HepG2 (cell line): Measurements from ENCODE around the gene BORCS5. TPM values are rescaled to one million over a fixed set of nuclear protein-coding genes. Genes with fewer than 3 reads are reported as not detected.
"Not testable (repeated sequence)": the region's sequence is repeated elsewhere in the genome, so short reads cannot be mapped to it uniquely, and the experiment has no call there.

Experiments
- ATAC-seq: fragments of 200-7000 bp; cut with Tn5 transposase; 3 replicates; pipeline ENCODE4 v1.9.1; 2020; ENCODE audit warnings: mild to moderate bottlenecking, moderate library complexity
- BruUV-seq: library from RNA; stranded (reverse); fragments of 400-500 nt; replicated peaks from 2 replicates; lab custom pipeline; 2021; lab: Mats Ljungman, UMichigan
- CTCF ChIA-PET: fragments of 300-600 bp; formaldehyde crosslinking; extraction: SDS; loops from one replicate; lab custom pipeline; 2021; ENCODE audit warnings: low total read pairs, inconsistent platforms, low intra/inter-chr PET ratio; lab: Yijun Ruan, JAX
- POLR2A ChIA-PET: fragments of 350-600 bp; sonication (Branson Sonifier 250); formaldehyde crosslinking; loops from one replicate; lab custom pipeline; 2020; ENCODE audit warnings: antibody characterized with exemption, inconsistent platforms; lab: Yijun Ruan, JAX
- DNase-seq: peaks from one replicate; pipeline ENCODE4 v3.0.0-alpha.2; 2015; ENCODE audit warnings: low spot score
- FAIRE-seq: peaks from 3 replicates; lab custom pipeline; 2011; peaks lifted over from hg19 to GRCh38; lab: Jason Lieb, UNC
- H2AFZ ChIP-seq: one replicate; pipeline ENCODE4 v1.6.1; 2011; ENCODE audit warnings: low read length, inconsistent platforms
- H3K27ac ChIP-seq: fragments of 300-600 bp; 3 replicates; pipeline ENCODE4 v1.8.0; 2011; ENCODE audit warnings: mixed run types, mild to moderate bottlenecking, mixed read lengths, low read length, inconsistent platforms; ENCODE audit not compliant: insufficient read depth; ENCODE audit errors: extremely low read length
- H3K27me3 ChIP-seq, 2 experiments: fragments of 200-600 bp in 1 of 2; 2 replicates in 1 of 2; 3 replicates in 1 of 2; pipeline versions ENCODE4 v1.6.0 to v1.8.0; 2011; ENCODE audit warnings: low read length in 2 of 2, mild to moderate bottlenecking in 2 of 2, moderate library complexity in 2 of 2, inconsistent platforms in 1 of 2; ENCODE audit not compliant: insufficient read depth in 2 of 2, control insufficient read depth in 1 of 2
- H3K36me3 ChIP-seq, 2 experiments: fragments of 200-600 bp in 1 of 2; replicated peaks in 1 of 2; 2 replicates in 1 of 2; 3 replicates in 1 of 2; pipeline versions ENCODE4 v1.5.1 to v1.8.0; 2011; ENCODE audit warnings: low read length in 2 of 2, inconsistent platforms in 1 of 2; ENCODE audit not compliant: insufficient read depth in 2 of 2, control insufficient read depth in 1 of 2
- H3K4me1 ChIP-seq: 2 replicates; pipeline ENCODE4 v1.5.1; 2012; ENCODE audit warnings: low read length, inconsistent platforms; ENCODE audit not compliant: insufficient read depth
- H3K4me2 ChIP-seq: 2 replicates; pipeline ENCODE4 v1.6.0; 2011; ENCODE audit warnings: low read depth, low read length, inconsistent platforms
- H3K4me3 ChIP-seq, 3 experiments: fragments of 200-600 bp in 1 of 3; sonication (generic), shearing (Covaris generic) in 1 of 3; replicated peaks in 1 of 3; 2 replicates each; pipeline ENCODE4 v1.5.1; 2011 to 2016; ENCODE audit warnings: low read length in 3 of 3, inconsistent platforms in 2 of 3, low read depth in 2 of 3, mild to moderate bottlenecking in 2 of 3, control low read depth in 1 of 3, mixed read lengths in 1 of 3; ENCODE audit not compliant: insufficient read depth in 1 of 3
- H3K79me2 ChIP-seq: one replicate; pipeline ENCODE4 v1.6.1; 2011; ENCODE audit warnings: low read length, inconsistent platforms; ENCODE audit not compliant: insufficient read depth
- H3K9ac ChIP-seq: 2 replicates; pipeline ENCODE4 v1.6.0; 2011; ENCODE audit warnings: mild to moderate bottlenecking, low read depth, low read length, inconsistent platforms; ENCODE audit not compliant: insufficient read depth
- H3K9me3 ChIP-seq: 2 replicates; pipeline ENCODE4 v1.5.1; 2012; ENCODE audit warnings: mild to moderate bottlenecking, low read length
- H4K20me1 ChIP-seq: 2 replicates; pipeline ENCODE4 v1.6.0; 2011; ENCODE audit warnings: inconsistent platforms, mild to moderate bottlenecking, low read length, moderate library complexity; ENCODE audit not compliant: insufficient read depth
- ARHGAP35 ChIP-seq: sonication (generic); formaldehyde crosslinking; IDR thresholded peaks from 2 replicates; pipeline ENCODE4 v1.9.0; 2022; ENCODE audit warnings: mild to moderate bottlenecking, inconsistent platforms, moderate library complexity, missing genetic modification reagents, borderline replicate concordance
- SNAPC2 ChIP-seq: sonication (generic); formaldehyde crosslinking; IDR thresholded peaks from 2 replicates; pipeline ENCODE4 v1.8.1; 2022; ENCODE audit warnings: mild to moderate bottlenecking, missing genetic modification reagents
- WGBS: methylation state at CpG from one replicate; pipeline ENCODE4 v1.1.6; 2017; ENCODE audit warnings: low lambda C conversion rate; 5-methylcytosine and 5-hydroxymethylcytosine counted together
- in situ Hi-C: cut with HindIII; loops from 2 replicates; pipeline ENCODE4 v1.10.0; 2017; ENCODE audit warnings: low pct_unique_long_range_greater_than_20kb; ENCODE audit not compliant: extremely low pct_ligation_motif_present
- intact Hi-C: fragments of 100-400 bp; cut with micrococcal nuclease; formaldehyde crosslinking; loops from one replicate; pipeline ENCODE4 v1.10.0; 2022; ENCODE audit not compliant: unreplicated experiment
- polyA plus RNA-seq, 8 experiments: library from polyadenylated mRNA; depleted of rRNA in 3 of 8; stranded (reverse) in 7 of 8; unstranded in 1 of 8; fragments of >200 nt; fragmentation: Illumina TruSeq in 4 of 8; extraction: Trizol in 4 of 8; gene quantifications; 2 replicates each; pipeline versions ENCODE4 v1.2.1 to v1.2.3, GENCODE V29; 2011 to 2016; ENCODE audit warnings: low read depth in 4 of 8, missing spikeins in 1 of 8, mixed read lengths in 1 of 8; ENCODE audit not compliant: insufficient read depth in 1 of 8
- total RNA-seq, 5 experiments: library from RNA; depleted of rRNA; stranded (reverse); fragments of >200 nt; fragmentation: Illumina TruSeq; extraction: Trizol; gene quantifications; 2 replicates each; pipeline ENCODE4 v1.2.3, GENCODE V29; 2016; ENCODE audit warnings: low read depth in 1 of 5

Gene BORCS5
- total and polyA plus RNA-seq, 2 of the 13 experiments (the other 11 are each of a cell fraction or from before 2014, with no cell fraction given) = 3.9 to 4.7 TPM

GRCh38 chr12:12501121-12501520, 144.2 kb downstream of the BORCS5 start:
- CTCF ChIA-PET = no interaction called here
- DNase-seq = no peak
- no TSS peak for BruUV-seq
- Histone ChIP-seq H3K9me3 (no peaks in the 10 kb centered on the region), H3K4me2 (no peak overlapping the region), H3K9ac (no peak overlapping the region), H2AFZ (no peak overlapping the region), H3K36me3 (peaks cover 12 to 55% of the 10 kb centered on the region in 2 experiments), H3K4me3 (no peak overlapping the region)
- no peak for FAIRE-seq
- no peak for ATAC-seq
- WGBS = 92% methylated on average over 3 of the region's 3 CpGs
- in situ Hi-C loops = no loop called here
- TF ChIP-seq ARHGAP35 (CRISPR knock-in tag) (no peak), SNAPC2 (CRISPR knock-in tag) (no peak)
- TF ChIP-seq, all 625 proteins: peak for 0
- intact Hi-C loops = no loop called here
- peaks cover 22% of the 10 kb centered on the region for H3K4me1 ChIP-seq
- H3K79me2 ChIP-seq = peaks cover 59% of the 10 kb centered on the region
- H3K27me3 ChIP-seq = no peaks in the 10 kb centered on the region
- no peak overlapping the region for H3K27ac ChIP-seq
- peaks cover 3% of the 10 kb centered on the region; the same call in 1 of the 2 replicates for H4K20me1 ChIP-seq
- POLR2A ChIA-PET = no interaction called here

GRCh38 chr12:12502130-12502814, 145.4 kb downstream of the BORCS5 start:
- POLR2A ChIA-PET, H3K27me3 ChIP-seq: not testable (repeated sequence)

More at GRCh38 chr12:12502130-12502814, 145.4 kb downstream of the BORCS5 start:
- in situ Hi-C loops, ATAC-seq, BruUV-seq, H3K4me2 ChIP-seq, H3K27ac ChIP-seq, H2AFZ ChIP-seq, H3K4me3 ChIP-seq, FAIRE-seq, H3K9ac ChIP-seq, H4K20me1 ChIP-seq, H3K9me3 ChIP-seq, DNase-seq, intact Hi-C loops, CTCF ChIA-PET: not testable (repeated sequence)
- Histone ChIP-seq H3K79me2 (peaks cover 63% of the 10 kb centered on the region), H3K4me1 (peaks cover 33% of the 10 kb centered on the region), H3K36me3 (peaks cover 12 to 45% of the 10 kb centered on the region in 2 experiments)
- 96% methylated on average over 7 of the region's 7 CpGs for WGBS
